Type B pancreatic cell (in vitro differentiated cells): ENCODE measurements around the gene KRT85. TPM values are rescaled to one million over a fixed set of nuclear protein-coding genes. Genes with fewer than 3 reads are reported as not detected.

Experiments
- DNase-seq: peaks from one replicate; pipeline ENCODE4 v3.0.0; 2021; ENCODE audit warnings: mixed read lengths; ENCODE audit not compliant: unreplicated experiment; ENCODE audit errors: extremely low spot score
- H3K27ac Mint-ChIP-seq: 2 replicates; pipeline ENCODE4 v1.8.0; 2021; ENCODE audit warnings: mild to moderate bottlenecking, mixed read lengths
- H3K27me3 Mint-ChIP-seq: 2 replicates; pipeline ENCODE4 v1.8.0; 2021; ENCODE audit warnings: mixed read lengths
- H3K36me3 Mint-ChIP-seq: 2 replicates; pipeline ENCODE4 v1.8.0; 2021; ENCODE audit warnings: mixed read lengths
- H3K4me1 Mint-ChIP-seq: one replicate; pipeline ENCODE4 v1.8.0; 2021; ENCODE audit warnings: mixed read lengths; ENCODE audit not compliant: unreplicated experiment
- H3K4me3 Mint-ChIP-seq: 2 replicates; pipeline ENCODE4 v1.8.0; 2021; ENCODE audit warnings: mild to moderate bottlenecking, mixed read lengths
- H3K9me3 Mint-ChIP-seq: 2 replicates; pipeline ENCODE4 v1.8.0; 2021; ENCODE audit warnings: mixed read lengths
- CTCF ChIP-seq: fragments of 200-600 bp; sonication (generic); conservative IDR thresholded peaks from 2 replicates; pipeline ENCODE4 v1.5.0; 2021; ENCODE audit warnings: antibody characterized with exemption, mild to moderate bottlenecking
- total RNA-seq: library from RNA; stranded (reverse); gene quantifications from 2 replicates; pipeline ENCODE4 v1.2.1, GENCODE V29; 2021; ENCODE audit warnings: low replicate concordance

KRT85 gene
- total RNA-seq, 1 donor from 2014 or later = not detected

- no peak for DNase-seq
- TF ChIP-seq CTCF = no peak
- H3K9me3 Mint-ChIP-seq = no peaks in the 10 kb centered on the region
- H3K4me3 Mint-ChIP-seq = no peak overlapping the region
- no peak overlapping the region for H3K27ac Mint-ChIP-seq
- H3K27me3 Mint-ChIP-seq = peaks cover 19% of the 10 kb centered on the region
- H3K36me3 Mint-ChIP-seq = no peaks in the 10 kb centered on the region
- H3K4me1 Mint-ChIP-seq = peaks cover 12% of the 10 kb centered on the region
Measured at GRCh38 chr12:52370926-52371608, 3.8 kb upstream of the KRT85 start.

GRCh38 chr12:52369809-52370208 is 2.5 kb upstream of the KRT85 start:
- no peak for TF ChIP-seq CTCF
- Mint-ChIP-seq H3K4me3 (no peak overlapping the region), H3K36me3 (no peaks in the 10 kb centered on the region), H3K9me3 (no peaks in the 10 kb centered on the region), H3K27ac (no peak overlapping the region), H3K4me1 (peaks cover 12% of the 10 kb centered on the region), H3K27me3 (peaks cover 25% of the 10 kb centered on the region)
- DNase-seq = no peak

GRCh38 chr12:52369211-52369610 is 1.9 kb upstream of the KRT85 start:
- Mint-ChIP-seq H3K36me3 (no peaks in the 10 kb centered on the region), H3K9me3 (no peaks in the 10 kb centered on the region), H3K4me3 (no peak overlapping the region), H3K27ac (no peak overlapping the region), H3K4me1 (peaks cover 12% of the 10 kb centered on the region), H3K27me3 (peaks cover 30% of the 10 kb centered on the region)
- no peak for TF ChIP-seq CTCF
- no peak for DNase-seq

GRCh38 chr12:52368508-52368907 is 1.2 kb upstream of the KRT85 start:
- H3K27me3 Mint-ChIP-seq = peaks cover 31% of the 10 kb centered on the region
- DNase-seq = no peak
- no peak overlapping the region for H3K27ac Mint-ChIP-seq
- no peaks in the 10 kb centered on the region for H3K36me3 Mint-ChIP-seq
- H3K9me3 Mint-ChIP-seq = no peaks in the 10 kb centered on the region
- TF ChIP-seq CTCF = no peak
- no peak overlapping the region for H3K4me3 Mint-ChIP-seq
- H3K4me1 Mint-ChIP-seq = peaks cover 12% of the 10 kb centered on the region

- H3K27me3 Mint-ChIP-seq = peaks cover 31% of the 10 kb centered on the region
- H3K9me3 Mint-ChIP-seq = no peaks in the 10 kb centered on the region
- no peak overlapping the region for H3K27ac Mint-ChIP-seq
- no peaks in the 10 kb centered on the region for H3K36me3 Mint-ChIP-seq
- DNase-seq = no peak
- no peak for TF ChIP-seq CTCF
- no peak overlapping the region for H3K4me3 Mint-ChIP-seq
- H3K4me1 Mint-ChIP-seq = peaks cover 11% of the 10 kb centered on the region
Measured at GRCh38 chr12:52367876-52368275, 595 bp upstream of the KRT85 start.
